ENCODE data around the gene TKT. TPM values are rescaled to one million over a fixed set of nuclear protein-coding genes. Genes with fewer than 3 reads are reported as not detected.

TKT gene
- total RNA-seq, 1 donor from 2014 or later = 437 TPM

DNA sequence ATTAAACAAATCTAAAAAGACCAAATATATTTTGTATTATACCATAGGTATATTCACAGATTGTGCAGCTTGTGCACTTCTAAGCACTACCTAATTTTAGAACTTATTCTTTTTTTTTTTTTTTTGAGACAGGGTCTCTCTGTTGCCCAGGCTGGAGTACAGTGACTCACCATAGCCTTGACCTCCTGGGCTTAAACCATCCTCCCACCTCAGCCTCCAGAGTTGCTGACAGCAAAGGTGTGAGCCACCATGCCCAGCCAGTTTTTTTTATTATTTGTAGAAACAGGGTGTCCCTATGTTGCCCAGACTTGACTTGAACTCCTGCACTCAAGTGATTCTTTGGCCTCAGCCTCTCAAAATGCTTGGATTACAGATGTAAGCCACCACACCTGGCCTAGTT, 11.9 kb upstream of the TKT start:
- H3K9me3 ChIP-seq = no peaks in the 10 kb centered on the region
- H3K27ac ChIP-seq = no peak overlapping the region
- no peaks in the 10 kb centered on the region for H3K27me3 ChIP-seq (ENCODE audit: low read depth)
- no peak for DNase-seq
- TF ChIP-seq, protein P1, sequence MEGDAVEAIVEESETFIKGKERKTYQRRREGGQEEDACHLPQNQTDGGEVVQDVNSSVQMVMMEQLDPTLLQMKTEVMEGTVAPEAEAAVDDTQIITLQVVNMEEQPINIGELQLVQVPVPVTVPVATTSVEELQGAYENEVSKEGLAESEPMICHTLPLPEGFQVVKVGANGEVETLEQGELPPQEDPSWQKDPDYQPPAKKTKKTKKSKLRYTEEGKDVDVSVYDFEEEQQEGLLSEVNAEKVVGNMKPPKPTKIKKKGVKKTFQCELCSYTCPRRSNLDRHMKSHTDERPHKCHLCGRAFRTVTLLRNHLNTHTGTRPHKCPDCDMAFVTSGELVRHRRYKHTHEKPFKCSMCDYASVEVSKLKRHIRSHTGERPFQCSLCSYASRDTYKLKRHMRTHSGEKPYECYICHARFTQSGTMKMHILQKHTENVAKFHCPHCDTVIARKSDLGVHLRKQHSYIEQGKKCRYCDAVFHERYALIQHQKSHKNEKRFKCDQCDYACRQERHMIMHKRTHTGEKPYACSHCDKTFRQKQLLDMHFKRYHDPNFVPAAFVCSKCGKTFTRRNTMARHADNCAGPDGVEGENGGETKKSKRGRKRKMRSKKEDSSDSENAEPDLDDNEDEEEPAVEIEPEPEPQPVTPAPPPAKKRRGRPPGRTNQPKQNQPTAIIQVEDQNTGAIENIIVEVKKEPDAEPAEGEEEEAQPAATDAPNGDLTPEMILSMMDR (IDR thresholded peaks at IDR 0.05) = no peak
- no peaks in the 10 kb centered on the region for H3K36me3 ChIP-seq
- ATAC-seq = no peak
- H3K4me3 ChIP-seq = no peak overlapping the region
- H3K4me1 ChIP-seq = peaks cover 22% of the 10 kb centered on the region
- intact Hi-C loops (cut with DNase I) = no loop called here

DNA sequence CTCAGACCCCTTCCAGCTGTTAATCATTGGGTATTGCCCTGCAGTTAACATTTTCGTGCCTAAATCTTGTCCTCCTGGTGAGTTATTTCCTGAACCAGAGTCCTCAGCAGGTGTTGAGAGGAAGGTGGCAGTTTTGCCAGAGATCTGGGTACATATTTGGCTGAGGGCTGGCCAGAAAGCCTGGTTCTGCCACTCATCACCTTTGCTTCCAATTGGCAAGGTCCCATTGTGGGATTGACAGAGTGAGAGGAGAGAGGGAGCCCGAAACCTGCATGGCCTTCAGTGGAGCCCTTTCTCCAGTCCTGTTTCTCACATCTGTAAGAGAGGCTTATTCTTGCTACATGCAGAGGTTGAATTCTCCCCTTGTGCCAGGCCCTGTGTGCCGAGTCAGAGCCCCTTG, 8.9 kb upstream of the TKT start:
- TF ChIP-seq, protein P1 (IDR thresholded peaks at IDR 0.05) = no peak
- H3K9me3 ChIP-seq = no peaks in the 10 kb centered on the region
- no peak overlapping the region for H3K4me3 ChIP-seq
- H3K36me3 ChIP-seq = no peaks in the 10 kb centered on the region
- H3K4me1 ChIP-seq = peaks cover 13% of the 10 kb centered on the region
- intact Hi-C loops (cut with DNase I) = no loop called here
- H3K27me3 ChIP-seq (ENCODE audit: low read depth) = no peaks in the 10 kb centered on the region
- DNase-seq (no peak), ATAC-seq (peak; percentile 32 to 64)
- no peak overlapping the region for H3K27ac ChIP-seq

DNA sequence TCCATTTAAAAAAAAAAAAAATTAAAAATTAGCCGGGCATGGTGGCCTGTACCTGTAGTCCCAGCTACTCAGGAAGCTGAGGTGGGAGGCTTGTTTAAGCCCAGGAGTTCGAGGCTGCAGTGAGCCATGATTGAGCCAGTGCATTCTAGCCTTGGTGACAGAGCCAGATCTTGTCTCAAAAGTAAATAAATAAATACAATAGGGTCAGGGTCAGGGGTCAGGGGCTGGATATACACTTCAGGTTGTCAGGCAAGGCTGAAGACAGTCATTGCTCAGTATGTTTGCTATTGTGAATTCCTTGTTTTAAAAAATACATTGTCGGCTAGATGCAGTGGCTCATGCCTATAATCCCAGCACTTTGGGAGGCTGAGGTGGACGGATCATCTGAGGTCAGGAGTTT, 8.1 kb upstream of the TKT start:
- DNase-seq (no peak), ATAC-seq (no peak)
- intact Hi-C loops (cut with DNase I) = no loop called here
- Histone ChIP-seq H3K27ac (no peak overlapping the region), H3K36me3 (no peaks in the 10 kb centered on the region), H3K4me1 (peaks cover 5% of the 10 kb centered on the region), H3K27me3 (ENCODE audit: low read depth) (no peaks in the 10 kb centered on the region), H3K4me3 (no peak overlapping the region), H3K9me3 (no peaks in the 10 kb centered on the region)
- TF ChIP-seq, protein P1 (IDR thresholded peaks at IDR 0.05) = no peak

DNA sequence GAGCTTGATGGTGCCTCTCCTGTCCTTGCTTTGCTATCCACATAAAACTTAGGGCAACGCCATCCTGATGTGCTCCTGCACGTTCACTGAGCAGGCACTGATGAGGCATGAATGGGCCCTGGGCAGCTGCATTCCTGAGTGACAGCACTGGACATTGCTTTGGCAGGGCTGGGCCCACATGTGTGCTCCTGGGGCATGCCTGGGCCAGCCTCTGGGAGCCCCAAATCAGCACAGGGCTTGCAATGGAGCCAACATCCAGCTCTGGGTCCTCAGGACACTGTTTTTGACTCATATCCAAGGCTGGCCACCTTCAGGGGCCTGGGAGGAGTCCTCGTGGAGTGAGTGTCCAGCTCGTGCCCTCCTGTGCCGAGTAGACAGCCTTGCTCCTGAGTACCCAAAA, 5.9 kb upstream of the TKT start:
- no peak overlapping the region for H3K4me3 ChIP-seq
- TF ChIP-seq, protein P1 (IDR thresholded peaks at IDR 0.05) = no peak
- peaks cover 5% of the 10 kb centered on the region for H3K4me1 ChIP-seq
- DNase-seq (no peak), ATAC-seq (no peak)
- H3K27me3 ChIP-seq (ENCODE audit: low read depth) = no peaks in the 10 kb centered on the region
- intact Hi-C loops (cut with DNase I) = no loop called here
- H3K9me3 ChIP-seq = no peaks in the 10 kb centered on the region
- H3K27ac ChIP-seq = no peak overlapping the region
- no peaks in the 10 kb centered on the region for H3K36me3 ChIP-seq

DNA sequence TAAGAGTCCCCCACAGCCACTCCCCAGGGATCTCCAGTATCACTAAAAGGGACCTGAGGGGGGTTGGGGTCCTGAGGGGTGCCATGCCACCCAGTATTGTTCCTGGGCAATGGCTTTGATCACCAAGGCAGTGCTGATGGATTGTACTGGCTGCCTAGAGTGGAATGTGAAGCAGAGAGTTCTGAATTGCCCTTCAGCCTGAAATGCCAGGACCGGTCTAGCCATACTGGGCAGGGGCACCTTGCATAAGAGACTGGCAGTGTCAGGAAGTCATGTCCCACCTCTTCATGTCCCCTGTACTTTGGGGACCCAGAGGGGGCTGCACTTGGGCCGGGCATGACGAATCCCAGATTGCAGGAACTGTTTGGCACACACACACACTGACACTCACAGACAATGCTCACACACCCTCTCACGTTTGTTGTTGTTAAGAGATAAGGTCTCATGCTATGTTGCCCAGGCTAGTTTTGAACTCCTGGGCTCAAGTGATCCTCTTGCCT, 4.5 kb upstream of the TKT start:
- ATAC-seq (no peak), DNase-seq (no peak)
- TF ChIP-seq, protein P1 (IDR thresholded peaks at IDR 0.05) = no peak
- no peaks in the 10 kb centered on the region for H3K9me3 ChIP-seq
- intact Hi-C loops (cut with DNase I) = no loop called here
- peaks cover 11% of the 10 kb centered on the region for H3K4me1 ChIP-seq
- peak overlapping the region; percentile 31 for H3K27ac ChIP-seq
- H3K4me3 ChIP-seq = no peak overlapping the region
- H3K36me3 ChIP-seq = no peaks in the 10 kb centered on the region
- H3K27me3 ChIP-seq (ENCODE audit: low read depth) = no peaks in the 10 kb centered on the region

Measured in lower lobe of right lung (tissue), 2 donors.